Heart left ventricle (tissue), 13 donors: ENCODE results near the gene DAPK3.

Experiments
- POLR2A ChIP-seq, 2 donors: fragments of 450-650 bp; IDR thresholded peaks; one replicate each; pipeline ENCODE4 v1.6.1; 2017; ENCODE audit warnings: antibody characterized with exemption in 2 of 2, mild to moderate bottlenecking in 2 of 2, moderate library complexity in 2 of 2
- TF ChIP-seq, protein P1 (sequence below), 12 donors: fragments of 200-600 bp; sonication (generic) in 4 of 12; IDR thresholded peaks; one replicate each; pipeline versions ENCODE4 v1.5.0 to v1.8.0; 2018 to 2022; ENCODE audit warnings: antibody characterized with exemption in 12 of 12, mild to moderate bottlenecking in 5 of 12
- donor health status: ischemic (EF 13 %, LVEDD 7.1; RV severe dilation, severe dysfunction).
- donor health status: DM: no; HTN: yes; CAD: no.
- donor health status: DM: no; HTN: no; CAD: no.
- donor health status: ischemic (EF 25% LVEDD 6.9; RV normal size, moderate dysfunction).
- donor health status: ischemic (EF 25% LVEDD 5.7; RV mildly dilated, moderate dysfunction).
- donor health status: ischemic (EF 35%, LVEDD 5.7; RV mildly dilated, moderate dysfunction).
- donor health status: nonischemic (EF 11% LVEDD 7.7; RV severe dilation, severe dysfunction).
- donor health status: DM: yes; HTN: yes; CAD: no.
- donor health status: PGD.
- donor health status: ischemic (EF 29% LVEDD 5.4; RV normal size, mild dysfunction).
- donor health status: nonischemic (EF 23%, LVEDD 6.1; RV moderate dilation, normal function).

DNA sequence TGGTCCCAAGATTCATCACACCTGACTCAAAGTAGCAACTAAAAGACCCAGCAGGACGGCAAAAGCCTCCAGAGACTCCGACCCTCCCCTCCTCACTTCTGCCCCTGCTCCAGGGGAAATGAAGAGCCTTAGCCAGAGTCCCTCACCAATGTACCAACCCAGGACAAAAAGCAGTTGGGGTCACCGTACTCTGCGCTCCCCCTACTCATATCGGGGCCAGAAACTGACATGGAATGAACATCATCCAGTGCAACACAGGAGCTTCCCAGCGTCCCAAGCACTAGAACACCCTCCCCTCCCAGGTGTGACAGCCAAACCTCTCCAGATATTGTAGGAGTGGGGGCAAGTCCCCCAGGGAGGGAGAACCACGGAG lies 12.6 kb upstream of the DAPK3 start:
- TF ChIP-seq, protein P1, sequence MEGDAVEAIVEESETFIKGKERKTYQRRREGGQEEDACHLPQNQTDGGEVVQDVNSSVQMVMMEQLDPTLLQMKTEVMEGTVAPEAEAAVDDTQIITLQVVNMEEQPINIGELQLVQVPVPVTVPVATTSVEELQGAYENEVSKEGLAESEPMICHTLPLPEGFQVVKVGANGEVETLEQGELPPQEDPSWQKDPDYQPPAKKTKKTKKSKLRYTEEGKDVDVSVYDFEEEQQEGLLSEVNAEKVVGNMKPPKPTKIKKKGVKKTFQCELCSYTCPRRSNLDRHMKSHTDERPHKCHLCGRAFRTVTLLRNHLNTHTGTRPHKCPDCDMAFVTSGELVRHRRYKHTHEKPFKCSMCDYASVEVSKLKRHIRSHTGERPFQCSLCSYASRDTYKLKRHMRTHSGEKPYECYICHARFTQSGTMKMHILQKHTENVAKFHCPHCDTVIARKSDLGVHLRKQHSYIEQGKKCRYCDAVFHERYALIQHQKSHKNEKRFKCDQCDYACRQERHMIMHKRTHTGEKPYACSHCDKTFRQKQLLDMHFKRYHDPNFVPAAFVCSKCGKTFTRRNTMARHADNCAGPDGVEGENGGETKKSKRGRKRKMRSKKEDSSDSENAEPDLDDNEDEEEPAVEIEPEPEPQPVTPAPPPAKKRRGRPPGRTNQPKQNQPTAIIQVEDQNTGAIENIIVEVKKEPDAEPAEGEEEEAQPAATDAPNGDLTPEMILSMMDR (IDR thresholded peaks at IDR 0.05) = no peak
- no peak for TF ChIP-seq POLR2A (IDR thresholded peaks at IDR 0.05)
